NOMO-1 treated with dmso at 0.1 percent for 144 hours (cell line): ENCODE measurements around the gene RPUSD1.
"Not testable (repeated sequence)": the region's sequence is repeated elsewhere in the genome, so short reads cannot be mapped to it uniquely, and the experiment has no call there.

Source experiments
- DNase-seq: peaks from one replicate; lab custom pipeline; 2025; ENCODE audit not compliant: unreplicated experiment; lab: John Stamatoyannopoulos, UW

The RPUSD1 gene, protein sequence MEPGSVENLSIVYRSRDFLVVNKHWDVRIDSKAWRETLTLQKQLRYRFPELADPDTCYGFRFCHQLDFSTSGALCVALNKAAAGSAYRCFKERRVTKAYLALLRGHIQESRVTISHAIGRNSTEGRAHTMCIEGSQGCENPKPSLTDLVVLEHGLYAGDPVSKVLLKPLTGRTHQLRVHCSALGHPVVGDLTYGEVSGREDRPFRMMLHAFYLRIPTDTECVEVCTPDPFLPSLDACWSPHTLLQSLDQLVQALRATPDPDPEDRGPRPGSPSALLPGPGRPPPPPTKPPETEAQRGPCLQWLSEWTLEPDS

DNA sequence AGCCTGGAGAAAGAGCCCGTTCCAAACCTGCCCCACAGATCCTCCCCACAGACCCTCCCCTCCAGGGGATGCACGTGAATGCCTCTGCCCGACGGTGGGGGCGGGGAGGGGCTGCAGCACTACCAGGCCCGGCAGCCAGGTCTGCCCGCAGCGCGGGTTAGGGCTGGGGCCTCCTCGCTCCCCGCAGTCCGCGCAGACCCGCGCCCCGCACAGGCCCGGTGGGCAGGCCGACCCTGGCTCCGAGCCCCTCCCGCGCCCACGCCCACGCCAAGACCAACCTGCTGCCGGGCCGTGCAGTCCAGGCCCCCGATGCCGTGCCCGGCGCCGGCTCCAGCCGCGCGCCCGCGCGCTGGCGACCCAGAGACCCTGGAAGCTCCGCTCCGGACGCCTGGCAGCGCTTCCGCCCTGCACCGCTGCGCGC is at the start of gene RPUSD1:
RPUSD1 (minus strand) TSS at position 404 of the 421 bp plus-strand sequence. CDS start 644 bp downstream, outside the sequence.
- DNase-seq: no peak

GRCh38 chr16:836822-837221 is 48.6 kb upstream of the RPUSD1 start:
- DNase-seq: not testable (repeated sequence)

- DNase-seq: no peak
These were observed 48.0 kb upstream of the RPUSD1 start for GRCh38 chr16:836221-836620.

DNA sequence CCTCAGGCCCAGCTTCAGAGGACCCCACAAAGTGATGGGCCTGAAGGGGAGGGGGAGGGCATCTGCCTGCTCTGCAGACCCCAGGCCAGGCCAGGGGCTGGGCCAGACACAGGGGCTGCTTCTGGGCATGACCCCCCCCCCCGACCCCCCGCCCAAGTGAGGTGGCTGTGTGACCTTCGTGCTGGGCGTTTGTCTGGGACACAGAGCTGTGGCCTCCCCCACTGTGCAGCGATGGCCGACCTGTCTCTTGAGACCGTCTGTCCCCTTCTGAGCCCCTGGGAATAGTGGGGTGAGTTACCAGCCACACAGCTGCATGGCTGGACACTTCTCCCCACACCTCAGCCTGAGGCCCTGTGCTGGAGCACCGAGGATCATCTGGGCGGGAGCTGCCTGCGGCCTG is 47.2 kb upstream of the RPUSD1 start:
- no peak for DNase-seq

DNA sequence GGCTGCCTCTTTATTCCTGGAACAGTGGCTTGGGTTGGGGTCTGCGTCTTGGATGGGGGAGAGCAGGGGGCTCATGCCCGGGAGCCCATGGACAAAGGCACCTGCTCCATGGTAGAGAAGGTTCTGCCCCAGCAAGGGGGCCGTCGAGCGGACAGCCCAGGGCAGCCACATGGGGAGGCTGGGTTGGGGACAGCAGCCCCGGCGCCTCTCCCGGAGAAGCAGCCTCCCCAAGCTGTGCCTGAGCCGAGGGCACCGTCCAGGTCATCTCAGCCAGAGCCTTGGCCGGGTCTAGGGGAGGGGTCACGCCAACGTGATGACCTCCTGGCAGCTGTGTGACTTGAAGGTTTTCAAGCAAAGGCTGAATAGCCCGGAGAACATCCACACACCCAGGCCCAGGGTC is 45.2 kb upstream of the RPUSD1 start:
- no peak for DNase-seq

GRCh38 chr16:832652-833336 is 44.6 kb upstream of the RPUSD1 start:
- no peak for DNase-seq

DNA sequence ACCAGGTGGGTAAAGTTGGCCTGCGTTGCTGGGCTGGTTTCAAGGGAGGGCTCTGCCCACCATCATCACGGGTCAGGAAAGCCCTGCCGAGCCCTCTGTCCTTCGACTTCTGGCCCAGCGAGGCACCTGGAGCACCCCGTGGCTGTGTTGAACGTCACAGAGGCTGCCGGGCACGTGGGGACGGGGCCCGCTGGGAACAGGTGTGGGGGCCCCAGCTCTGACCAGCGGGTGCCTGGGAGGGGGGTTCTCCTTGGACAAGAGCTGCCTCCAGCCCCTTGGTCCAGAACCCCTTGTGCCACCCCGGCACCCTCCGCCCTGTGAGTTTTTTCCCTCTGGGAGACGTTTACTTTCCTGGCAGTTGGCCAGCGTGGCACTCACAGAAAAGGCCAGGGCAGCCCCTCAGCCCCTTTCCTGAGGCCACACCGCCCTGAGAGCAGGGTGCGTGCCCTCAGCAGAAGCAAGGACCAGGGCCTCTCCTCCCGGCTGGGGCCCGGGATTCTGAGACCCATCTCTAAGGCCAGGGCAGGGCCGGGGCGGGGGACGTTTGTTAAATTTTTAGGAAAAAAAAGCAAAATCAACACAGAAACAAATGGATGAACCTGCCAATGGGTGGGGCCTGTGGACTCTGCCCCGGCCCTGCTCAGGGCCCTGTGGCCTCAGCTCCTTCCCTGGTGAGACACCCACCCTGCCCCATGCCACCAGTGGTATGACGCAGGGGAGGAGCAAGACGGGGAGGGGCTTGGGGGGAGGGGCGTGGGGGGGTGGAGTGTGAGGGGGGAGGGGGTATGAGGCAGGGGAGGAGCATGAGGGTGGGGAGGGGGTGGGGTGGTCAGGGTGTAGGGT is 43.6 kb upstream of the RPUSD1 start:
- DNase-seq: no peak

- DNase-seq: no peak
These were observed 42.8 kb upstream of the RPUSD1 start for GRCh38 chr16:830871-831570.

GRCh38 chr16:830107-830870 is 42.1 kb upstream of the RPUSD1 start:
- DNase-seq: no peak

DNA sequence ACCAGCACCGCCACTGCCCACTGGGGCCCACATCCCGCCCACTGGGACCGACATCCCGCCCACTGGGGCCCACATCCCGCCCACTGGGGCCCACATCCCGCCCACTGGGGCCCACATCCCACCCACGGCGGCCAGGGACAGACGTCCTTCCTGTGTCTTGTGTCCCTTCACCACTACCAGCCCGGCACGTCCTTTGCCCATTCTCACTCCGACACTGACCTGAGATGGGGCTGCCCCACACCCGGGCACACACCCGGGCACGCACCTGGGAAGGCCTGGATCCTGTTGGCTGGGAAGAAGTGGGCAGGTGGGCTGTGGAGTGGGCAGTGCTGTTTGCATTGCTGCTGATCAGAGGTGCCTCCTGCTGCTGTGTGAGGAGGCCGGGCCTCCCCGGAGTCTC is 40.7 kb upstream of the RPUSD1 start:
- DNase-seq: no peak

GRCh38 chr16:827513-827912 is 39.3 kb upstream of the RPUSD1 start:
- DNase-seq: no peak

- no peak for DNase-seq
These were observed 37.3 kb upstream of the RPUSD1 start for GRCh38 chr16:825341-826061.

- DNase-seq: no peak
These were observed 36.4 kb upstream of the RPUSD1 start for GRCh38 chr16:824601-825000.

- no peak for DNase-seq
These were observed 36.0 kb upstream of the RPUSD1 start for GRCh38 chr16:824194-824593.

DNA sequence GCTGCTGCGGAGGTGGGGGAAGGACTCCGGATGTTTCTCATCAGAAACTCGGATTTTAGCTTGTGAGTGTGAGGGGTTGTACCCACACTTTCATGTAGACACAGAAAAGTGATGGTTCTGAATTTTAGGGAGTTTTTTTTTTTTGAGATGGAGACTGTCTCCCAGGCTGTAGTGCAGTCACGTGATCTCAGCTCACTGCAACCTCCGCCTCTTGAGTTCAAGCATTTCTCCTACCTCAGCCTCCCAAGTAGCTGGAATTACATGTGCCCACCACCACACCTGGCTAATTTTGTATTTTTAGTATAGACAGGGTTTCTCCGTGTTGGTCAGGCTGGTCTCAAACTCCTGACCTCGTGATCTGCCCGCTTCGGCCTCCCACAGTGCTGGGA is 34.7 kb upstream of the RPUSD1 start:
- no peak for DNase-seq

DNA sequence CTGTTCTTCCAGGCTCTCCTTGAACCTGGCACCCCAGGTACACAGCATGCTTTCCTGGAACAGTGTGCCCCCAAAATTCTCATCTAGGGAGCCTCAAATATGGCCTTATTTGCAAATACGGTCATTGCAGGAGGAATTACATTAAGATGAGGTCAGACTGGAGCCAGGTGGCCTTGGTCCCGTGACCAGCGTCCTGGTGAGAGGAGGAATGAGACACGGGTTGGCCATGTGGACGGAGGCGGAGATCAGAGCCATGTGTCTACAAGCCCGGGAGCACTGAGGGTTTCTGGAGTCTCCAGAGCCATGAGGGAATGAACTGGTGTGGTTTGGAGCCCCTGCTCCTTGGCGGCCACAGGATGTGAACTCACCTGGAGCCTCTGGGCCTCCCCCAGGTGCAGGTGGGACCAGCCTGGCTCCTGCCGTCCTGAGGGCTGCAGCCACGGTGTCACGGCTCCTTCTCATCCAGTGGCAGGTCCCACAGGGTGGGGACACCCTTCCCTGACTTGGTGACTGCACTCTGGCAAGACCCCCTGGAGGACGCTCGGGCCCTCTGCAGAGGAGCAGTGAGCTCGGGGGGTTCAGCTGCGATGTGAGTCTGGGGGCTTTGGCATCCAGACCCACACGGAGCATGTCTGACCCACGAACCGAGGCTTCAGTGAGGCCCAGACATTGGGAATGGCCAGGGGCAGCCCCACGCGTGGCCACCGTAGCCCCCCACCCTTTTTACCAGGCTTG is 34.2 kb upstream of the RPUSD1 start:
- DNase-seq: no peak

- DNase-seq: no peak
These were observed 33.6 kb upstream of the RPUSD1 start for GRCh38 chr16:821751-822150.

DNA sequence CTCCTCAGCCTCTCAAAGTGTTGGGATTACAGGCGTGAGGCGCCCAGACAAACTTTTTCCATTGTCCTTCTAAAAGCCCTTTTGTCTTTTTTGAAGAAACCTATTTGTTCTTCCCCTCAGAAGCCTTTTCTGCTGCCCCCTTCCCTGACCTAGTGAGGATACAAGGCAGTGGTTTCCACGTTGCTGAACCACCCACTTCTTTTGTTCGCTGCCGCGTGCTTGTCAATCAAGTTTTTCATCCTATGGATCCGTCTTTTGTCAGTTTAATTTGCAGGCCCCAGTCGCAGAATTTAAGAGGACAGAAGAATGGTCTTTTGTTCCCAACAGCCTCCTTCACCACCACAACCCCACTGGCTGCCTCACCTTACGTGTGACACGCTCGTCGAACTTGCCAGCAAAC is 32.6 kb upstream of the RPUSD1 start:
- DNase-seq: no peak

DNA sequence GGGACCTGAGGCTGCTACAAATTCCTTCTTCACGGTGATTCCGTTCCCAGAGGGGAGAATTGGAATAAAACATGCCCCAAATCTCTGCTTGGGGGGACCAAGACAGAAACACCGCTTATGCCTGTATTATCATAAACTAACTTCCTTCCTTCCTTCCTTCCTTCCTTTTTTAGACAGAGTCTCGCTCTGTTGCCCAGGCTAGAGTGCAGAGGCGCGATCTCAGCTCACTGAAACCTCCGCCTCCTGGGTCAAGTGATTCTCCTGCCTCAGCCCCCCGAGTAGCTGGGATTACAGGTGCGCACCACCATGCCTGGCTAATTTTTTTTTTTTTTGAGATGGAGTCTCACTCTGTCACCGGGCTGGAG is 31.8 kb upstream of the RPUSD1 start:
- not testable (repeated sequence) for DNase-seq
